ENCODE measurements around the gene AATK.

- no peak for TF ChIP-seq POLR2A (IDR thresholded peaks at IDR 0.05; ENCODE audit: low read depth, low read length)
- no peak for TF ChIP-seq POLR2AphosphoS5 (IDR thresholded peaks at IDR 0.05; ENCODE audit: low read depth, low read length)
- no peak for TF ChIP-seq TAF1 (IDR thresholded peaks at IDR 0.05; ENCODE audit: borderline replicate concordance, low read depth, low read length)
These were observed 44.8 kb upstream of the AATK start for GRCh38 chr17:81210868-81211267.
